ENCODE data around the gene LIN37.
A peak's percentile ranks its signal among the peaks of the same experiment; 100 is the strongest.

LIN37 gene

DNA sequence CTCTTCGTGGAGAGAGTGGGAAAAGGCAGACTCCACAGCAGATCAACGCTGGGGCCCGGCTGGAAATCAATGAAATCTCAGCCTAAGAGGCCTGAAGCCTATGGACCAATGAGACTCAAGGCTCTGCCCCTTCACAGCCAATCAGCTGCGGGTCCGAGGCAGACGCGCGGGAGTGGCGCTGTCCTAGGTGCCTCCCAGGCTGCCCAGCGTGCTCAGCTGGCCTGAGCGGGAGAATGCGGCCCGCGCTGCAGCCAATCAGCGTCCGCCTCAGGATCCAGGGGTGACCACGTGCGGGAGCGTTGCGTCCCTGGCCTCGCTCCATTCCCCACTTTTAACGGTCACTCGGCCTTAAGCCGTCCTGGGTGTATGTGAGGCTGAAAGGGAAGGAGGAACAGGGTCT is 44.2 kb upstream of the LIN37 start, which contains the start of gene ZBTB32:
Gene ZBTB32 (plus strand): TSS at position 341 of the 400 bp plus-strand sequence. CDS start 10,069 bp downstream, outside the sequence.
- H3K4me3 ChIP-seq (ENCODE audit: low read length in 2 of 2) = peak within 1 kb of the TSS in 1 of 2 donors; percentile 52
- no peaks in the 10 kb centered on the region for H3K36me3 ChIP-seq (replicated peaks in 1 of 2; ENCODE audit: control insufficient read depth in 2 of 2, insufficient read depth in 2 of 2, low read length in 2 of 2)
- H2BK12ac ChIP-seq (ENCODE audit: low read length) = no peak within 1 kb of the TSS
- no peak within 1 kb of the TSS for H3K14ac ChIP-seq (ENCODE audit: low read length)
- no peak within 1 kb of the TSS for H2BK120ac ChIP-seq (ENCODE audit: low read depth, low read length)
- no peak within 1 kb of the TSS for H4K91ac ChIP-seq (ENCODE audit: low read depth, low read length, poor library complexity)
- no peak within 1 kb of the TSS for H3K9ac ChIP-seq (ENCODE audit: low read depth, low read length, poor library complexity)
- H2AK5ac ChIP-seq (ENCODE audit: low read depth, low read length) = no peak within 1 kb of the TSS
- H4K8ac ChIP-seq (ENCODE audit: low read depth, low read length) = no peak within 1 kb of the TSS
- H3K4me1 ChIP-seq (ENCODE audit: control insufficient read depth in 2 of 2, insufficient read depth in 1 of 2, low read depth in 1 of 2, low read length in 2 of 2) = peaks cover 0 to 2% of the 10 kb centered on the region in 2 donors
- H2BK15ac ChIP-seq (ENCODE audit: low read length) = no peak within 1 kb of the TSS
- H2AFZ ChIP-seq (ENCODE audit: low read length) = no peak within 1 kb of the TSS
- H3K4ac ChIP-seq (ENCODE audit: low read length) = no peak within 1 kb of the TSS
- peak within 1 kb of the TSS; percentile 44 for H3K18ac ChIP-seq (ENCODE audit: low read length)
- no peak within 1 kb of the TSS for H2BK5ac ChIP-seq (ENCODE audit: low read length)
- H3K27ac ChIP-seq (replicated peaks; ENCODE audit: low read length) = no peak within 1 kb of the TSS
- H3K27me3 ChIP-seq (ENCODE audit: control insufficient read depth in 3 of 3, insufficient read depth in 3 of 3, low read depth in 1 of 3, low read length in 3 of 3) = peaks cover 0 to 7% (median 0%) of the 10 kb centered on the region in 3 experiments
- DNase-seq (ENCODE audit: low spot score) = peak; percentile 21
- H3K79me1 ChIP-seq (ENCODE audit: low read depth, low read length) = no peaks in the 10 kb centered on the region
- WGBS, 2 donors (ENCODE audit: extremely low coverage in 2 of 2, insufficient read length in 2 of 2, insufficient replicate concordance in 1 of 2) = no CpG with 5 or more reads among the region's 24 CpGs
- H3K9me3 ChIP-seq (replicated peaks in 1 of 2; ENCODE audit: control insufficient read depth in 2 of 2, insufficient read depth in 1 of 2, low read depth in 1 of 2, low read length in 2 of 2) = no peaks in the 10 kb centered on the region
- no peak within 1 kb of the TSS for H3K4me2 ChIP-seq (ENCODE audit: insufficient read depth, low read length, poor library complexity, severe bottlenecking)
- H3K23ac ChIP-seq (ENCODE audit: low read depth, low read length, poor library complexity) = no peak within 1 kb of the TSS

DNA sequence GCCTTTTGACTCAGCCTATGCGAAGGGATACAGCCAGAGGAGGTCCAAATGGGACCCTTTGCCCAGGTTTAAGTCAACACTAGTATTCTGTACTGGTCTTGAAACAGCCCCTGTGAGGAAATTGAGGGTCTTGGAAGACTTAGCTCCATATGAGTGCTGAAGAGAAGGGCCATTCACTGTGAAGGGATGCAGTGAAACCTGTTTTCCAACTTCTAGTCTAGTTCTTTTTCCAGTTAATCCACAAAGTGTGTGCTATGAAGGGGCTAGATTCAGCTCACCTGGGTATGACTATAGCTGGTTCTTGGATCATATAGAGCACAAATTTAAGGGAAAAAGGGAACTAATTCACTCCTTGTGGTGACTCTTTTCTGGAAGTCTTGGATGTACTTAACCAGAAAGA is 40.0 kb upstream of the LIN37 start:
- peaks cover 0 to 3% (median 0%) of the 10 kb centered on the region in 3 experiments for H3K27me3 ChIP-seq (ENCODE audit: control insufficient read depth in 3 of 3, insufficient read depth in 3 of 3, low read depth in 1 of 3, low read length in 3 of 3)
- WGBS, 2 donors (ENCODE audit: extremely low coverage in 2 of 2, insufficient read length in 2 of 2, insufficient replicate concordance in 1 of 2) = no CpG with 5 or more reads among the region's 1 CpG
- no peak overlapping the region for H2AK5ac ChIP-seq (ENCODE audit: low read depth, low read length)
- H3K36me3 ChIP-seq (replicated peaks in 1 of 2; ENCODE audit: control insufficient read depth in 2 of 2, insufficient read depth in 2 of 2, low read length in 2 of 2) = no peaks in the 10 kb centered on the region
- H3K4me1 ChIP-seq (ENCODE audit: control insufficient read depth in 2 of 2, insufficient read depth in 1 of 2, low read depth in 1 of 2, low read length in 2 of 2) = peaks cover 2% of the 10 kb centered on the region in 2 donors
- no peak overlapping the region for H2BK120ac ChIP-seq (ENCODE audit: low read depth, low read length)
- H4K91ac ChIP-seq (ENCODE audit: low read depth, low read length, poor library complexity) = no peak overlapping the region
- H3K9ac ChIP-seq (ENCODE audit: low read depth, low read length, poor library complexity) = no peak overlapping the region
- no peak overlapping the region for H4K8ac ChIP-seq (ENCODE audit: low read depth, low read length)
- no peak overlapping the region for H3K4me2 ChIP-seq (ENCODE audit: insufficient read depth, low read length, poor library complexity, severe bottlenecking)
- H3K4me3 ChIP-seq (ENCODE audit: low read length in 2 of 2) = no peak overlapping the region
- H2BK12ac ChIP-seq (ENCODE audit: low read length) = no peak overlapping the region
- no peak overlapping the region for H2AFZ ChIP-seq (ENCODE audit: low read length)
- H3K79me1 ChIP-seq (ENCODE audit: low read depth, low read length) = no peaks in the 10 kb centered on the region
- no peak overlapping the region for H2BK5ac ChIP-seq (ENCODE audit: low read length)
- no peak overlapping the region for H3K27ac ChIP-seq (replicated peaks; ENCODE audit: low read length)
- H3K23ac ChIP-seq (ENCODE audit: low read depth, low read length, poor library complexity) = no peak overlapping the region
- no peak overlapping the region for H3K14ac ChIP-seq (ENCODE audit: low read length)
- no peak overlapping the region for H3K18ac ChIP-seq (ENCODE audit: low read length)
- DNase-seq (ENCODE audit: low spot score) = no peak
- no peaks in the 10 kb centered on the region for H3K9me3 ChIP-seq (replicated peaks in 1 of 2; ENCODE audit: control insufficient read depth in 2 of 2, insufficient read depth in 1 of 2, low read depth in 1 of 2, low read length in 2 of 2)
- H3K4ac ChIP-seq (ENCODE audit: low read length) = no peak overlapping the region
- no peak overlapping the region for H2BK15ac ChIP-seq (ENCODE audit: low read length)

DNA sequence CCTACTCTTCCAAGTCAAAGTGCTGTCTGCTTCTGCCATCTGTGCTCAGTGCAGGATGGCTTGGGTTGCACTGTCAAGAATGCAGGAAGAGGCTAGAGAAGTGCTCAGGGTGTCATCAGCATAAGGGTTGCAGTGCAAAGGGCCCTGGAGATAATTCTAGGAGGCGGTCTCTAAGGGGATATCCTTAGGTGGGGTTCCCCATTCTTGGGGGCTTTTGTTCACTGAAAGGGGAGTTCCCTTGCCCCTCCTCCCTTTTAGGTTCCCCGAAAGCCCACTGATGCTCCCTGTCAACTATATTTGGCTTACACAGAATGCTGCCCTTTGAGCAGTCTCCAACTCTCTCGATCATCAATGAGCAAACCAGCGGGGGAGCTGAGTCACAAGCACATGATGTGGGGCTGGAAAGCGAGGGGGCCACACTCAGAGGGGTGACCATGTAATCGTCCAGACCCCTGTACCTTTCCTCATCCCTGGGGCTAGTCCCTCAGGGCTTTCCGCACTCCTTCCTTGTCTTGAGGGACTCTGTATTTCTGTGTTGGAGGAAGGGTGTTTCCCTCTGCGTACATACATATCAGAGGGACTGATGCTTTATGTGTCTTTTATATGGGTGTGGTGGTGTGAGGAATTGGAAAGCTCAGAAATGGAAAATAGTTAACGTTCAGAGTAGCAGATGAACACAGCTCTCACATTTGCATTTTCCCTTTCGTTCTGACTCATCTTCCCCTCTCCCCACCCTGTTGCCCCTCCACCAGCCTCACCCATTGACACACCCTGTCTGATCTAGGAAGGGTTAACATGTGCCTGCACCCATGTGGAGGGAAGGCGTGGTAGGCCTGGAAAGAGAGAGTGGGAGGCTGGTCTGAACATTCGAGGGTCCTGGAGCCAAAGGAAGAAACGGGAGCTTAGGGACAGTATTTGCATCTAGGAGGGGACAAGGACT is 37.3 kb upstream of the LIN37 start:
- Histone ChIP-seq H3K18ac (ENCODE audit: low read length) (no peak overlapping the region), H3K23ac (ENCODE audit: low read depth, low read length, poor library complexity) (no peak overlapping the region), H3K36me3 (replicated peaks in 1 of 2; ENCODE audit: control insufficient read depth in 2 of 2, insufficient read depth in 2 of 2, low read length in 2 of 2) (no peaks in the 10 kb centered on the region), H2AK5ac (ENCODE audit: low read depth, low read length) (no peak overlapping the region), H3K9ac (ENCODE audit: low read depth, low read length, poor library complexity) (no peak overlapping the region), H4K8ac (ENCODE audit: low read depth, low read length) (no peak overlapping the region), H4K91ac (ENCODE audit: low read depth, low read length, poor library complexity) (no peak overlapping the region), H3K4ac (ENCODE audit: low read length) (no peak overlapping the region), H3K4me1 (ENCODE audit: control insufficient read depth in 2 of 2, insufficient read depth in 1 of 2, low read depth in 1 of 2, low read length in 2 of 2) (peaks cover 10% of the 10 kb centered on the region in 2 donors), H3K4me2 (ENCODE audit: insufficient read depth, low read length, poor library complexity, severe bottlenecking) (no peak overlapping the region), H2BK120ac (ENCODE audit: low read depth, low read length) (no peak overlapping the region), H2BK15ac (ENCODE audit: low read length) (no peak overlapping the region), H3K9me3 (replicated peaks in 1 of 2; ENCODE audit: control insufficient read depth in 2 of 2, insufficient read depth in 1 of 2, low read depth in 1 of 2, low read length in 2 of 2) (no peaks in the 10 kb centered on the region), H2AFZ (ENCODE audit: low read length) (no peak overlapping the region), H3K79me1 (ENCODE audit: low read depth, low read length) (peaks cover 6% of the 10 kb centered on the region), H2BK5ac (ENCODE audit: low read length) (no peak overlapping the region), H3K14ac (ENCODE audit: low read length) (no peak overlapping the region), H3K27ac (replicated peaks; ENCODE audit: low read length) (no peak overlapping the region), H2BK12ac (ENCODE audit: low read length) (no peak overlapping the region), H3K4me3 (ENCODE audit: low read length in 2 of 2) (peak overlapping the region in 1 of 2 donors; percentile 9), H3K27me3 (ENCODE audit: control insufficient read depth in 3 of 3, insufficient read depth in 3 of 3, low read depth in 1 of 3, low read length in 3 of 3) (peaks cover 0 to 5% (median 0%) of the 10 kb centered on the region in 3 experiments)
- WGBS, 2 donors (ENCODE audit: extremely low coverage in 2 of 2, insufficient read length in 2 of 2, insufficient replicate concordance in 1 of 2) = no CpG with 5 or more reads among the region's 13 CpGs
- no peak for DNase-seq (ENCODE audit: low spot score)
